Tibial nerve (tissue), 4 donors: ENCODE measurements around the gene MED12.
A peak's percentile ranks its signal among the peaks of the same experiment; 100 is the strongest.

Experiments used
- CTCF ChIP-seq, 5 experiments: fragments of 200-600 bp in 3 of 5; fragments of 450-650 bp in 2 of 5; sonication (generic) in 3 of 5; IDR thresholded peaks; one replicate each; pipeline ENCODE4 v1.5.1; 2016 to 2019; ENCODE audit warnings: antibody characterized with exemption in 5 of 5, mild to moderate bottlenecking in 3 of 5, moderate library complexity in 2 of 5
- EP300 ChIP-seq, 2 donors: sonication (generic); formaldehyde crosslinking; IDR thresholded peaks; one replicate each; pipeline ENCODE4 v1.6.1; 2017; ENCODE audit warnings: antibody characterized with exemption in 2 of 2, mild to moderate bottlenecking in 1 of 2
- POLR2A ChIP-seq, 2 donors: fragments of 450-650 bp; IDR thresholded peaks; one replicate each; pipeline ENCODE4 v1.6.1; 2017; ENCODE audit warnings: antibody characterized with exemption in 2 of 2, mild to moderate bottlenecking in 2 of 2, moderate library complexity in 2 of 2

GRCh38 chrX:71178908-71179307 is 60.5 kb downstream of the MED12 start:
- TF ChIP-seq CTCF (IDR thresholded peaks at IDR 0.05) (peak; percentile 55 to 77 (median 64)), POLR2A (IDR thresholded peaks at IDR 0.05) (no peak), EP300 (IDR thresholded peaks at IDR 0.05) (no peak)
